ENCODE data around the gene CCDC85C. TPM values are rescaled to one million over a fixed set of nuclear protein-coding genes. Genes with fewer than 3 reads are reported as not detected.

CCDC85C gene
- total and polyA plus RNA-seq, 2 of the 4 experiments (the other 2 are of a cell fraction), result 16.0 to 19.0 TPM

DNA sequence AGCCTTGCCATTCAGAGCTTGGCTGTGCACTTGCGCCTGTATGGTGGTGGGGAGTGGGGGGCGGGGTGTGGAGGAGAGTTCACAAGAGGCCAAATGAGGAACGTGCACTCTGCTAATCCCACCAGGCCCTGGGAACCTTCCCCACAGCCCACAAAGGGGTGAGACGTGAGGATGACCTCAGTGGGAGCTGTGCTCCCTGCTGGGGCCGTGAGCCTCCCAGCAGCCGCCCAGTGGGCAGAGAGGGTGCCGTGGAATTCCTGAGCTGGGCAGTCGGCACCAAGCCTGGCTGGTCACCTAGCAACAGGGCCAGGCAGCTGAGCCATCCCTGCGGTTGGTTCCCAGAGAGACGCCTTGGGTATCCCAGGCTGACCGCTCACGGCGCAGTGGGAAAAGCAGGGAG lies 69.1 kb downstream of the CCDC85C start:
- H3K27me3 ChIP-seq (ENCODE audit: control insufficient read depth, insufficient read depth, low read length), result no peaks in the 10 kb centered on the region
- no peak for ATAC-seq (ENCODE audit: low read depth)
- no peak overlapping the region for H3K9ac ChIP-seq (ENCODE audit: low read depth, low read length)
- no peak for DNase-seq
- H3K18ac ChIP-seq (ENCODE audit: low read depth, low read length), result no peak overlapping the region
- 0 out of 2 replicates have a peak overlapping the region, but pooled peaks have one; percentile 29 for H3K4ac ChIP-seq (ENCODE audit: low read depth, low read length)
- H2BK20ac ChIP-seq (ENCODE audit: low read depth, low read length), result no peak overlapping the region
- H3K56ac ChIP-seq (ENCODE audit: extremely low read depth, insufficient read depth, low read length), result no peak overlapping the region
- POLR2A ChIA-PET (ENCODE audit: unreplicated experiment), result interaction anchor here (0.6 kb wide), 1 partner anchor 217 kb away, joined by 3 read pairs; no protein-coding TSS in a partner anchor
- no peaks in the 10 kb centered on the region for H3K36me3 ChIP-seq (ENCODE audit: control insufficient read depth, insufficient read depth, low read length)
- no peak overlapping the region for H3K4me3 ChIP-seq (ENCODE audit: insufficient read depth, low read depth, low read length)
- H3K14ac ChIP-seq (replicated peaks; ENCODE audit: low read depth, low read length), result no peak overlapping the region
- no peak overlapping the region for H2BK5ac ChIP-seq (ENCODE audit: low read depth, low read length, poor library complexity, severe bottlenecking)
- no peak overlapping the region for H2BK120ac ChIP-seq (ENCODE audit: low read depth, low read length)
- H3K23ac ChIP-seq (ENCODE audit: low read depth, low read length), result no peak overlapping the region
- no peak for TF ChIP-seq NFE2L2 (IDR thresholded peaks at IDR 0.05; ENCODE audit: low read depth, low read length)
- TF ChIP-seq, protein P1, sequence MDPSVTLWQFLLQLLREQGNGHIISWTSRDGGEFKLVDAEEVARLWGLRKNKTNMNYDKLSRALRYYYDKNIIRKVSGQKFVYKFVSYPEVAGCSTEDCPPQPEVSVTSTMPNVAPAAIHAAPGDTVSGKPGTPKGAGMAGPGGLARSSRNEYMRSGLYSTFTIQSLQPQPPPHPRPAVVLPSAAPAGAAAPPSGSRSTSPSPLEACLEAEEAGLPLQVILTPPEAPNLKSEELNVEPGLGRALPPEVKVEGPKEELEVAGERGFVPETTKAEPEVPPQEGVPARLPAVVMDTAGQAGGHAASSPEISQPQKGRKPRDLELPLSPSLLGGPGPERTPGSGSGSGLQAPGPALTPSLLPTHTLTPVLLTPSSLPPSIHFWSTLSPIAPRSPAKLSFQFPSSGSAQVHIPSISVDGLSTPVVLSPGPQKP (IDR thresholded peaks at IDR 0.05; ENCODE audit: borderline replicate concordance, low read depth, low read length), result no peak
- TF ChIP-seq SMC3 (IDR thresholded peaks at IDR 0.05; ENCODE audit: low read depth, low read length), result no peak
- no peak for TF ChIP-seq BHLHE40 (IDR thresholded peaks at IDR 0.05; ENCODE audit: low read depth, low read length)
- TF ChIP-seq RAD21 (IDR thresholded peaks at IDR 0.05; ENCODE audit: low read length), result no peak
- no peak for TF ChIP-seq RFX5 (IDR thresholded peaks at IDR 0.05; ENCODE audit: low read depth, low read length)
- no peak overlapping the region for H3K4me2 ChIP-seq (ENCODE audit: low read depth, low read length)
- no peak overlapping the region for H2BK15ac ChIP-seq (ENCODE audit: low read depth, low read length)
- BruUV-seq (replicated peaks), result no TSS peak
- H3K4me1 ChIP-seq (ENCODE audit: control insufficient read depth, insufficient read depth, low read length), result peaks cover 45% of the 10 kb centered on the region
- peaks cover 43 to 76% of the 10 kb centered on the region in 2 experiments for H3K79me1 ChIP-seq (ENCODE audit: low read depth in 1 of 2, low read length in 2 of 2)
- CTCF ChIA-PET, result no interaction called here
- H3K9me3 ChIP-seq (ENCODE audit: control insufficient read depth, insufficient read depth, low read length), result no peaks in the 10 kb centered on the region
- H3K9me1 ChIP-seq (ENCODE audit: insufficient read depth, low read length), result peaks cover 44% of the 10 kb centered on the region
- H2AK5ac ChIP-seq (ENCODE audit: low read depth, low read length), result no peak overlapping the region
- no peak overlapping the region for H4K91ac ChIP-seq (ENCODE audit: insufficient read depth, low read depth, low read length)
- H4K20me1 ChIP-seq (ENCODE audit: insufficient read depth, low read length), result peaks cover 13% of the 10 kb centered on the region
- dilution Hi-C loops (cut with HindIII; ENCODE audit: low sequenced_read_pairs, unreplicated experiment), result no loop called here
- in situ Hi-C loops (cut with MboI; ENCODE audit: low sequenced_read_pairs), result no loop called here
- H4K5ac ChIP-seq (ENCODE audit: low read depth, low read length), result no peak overlapping the region
- H2AFZ ChIP-seq (replicated peaks; ENCODE audit: low read length, poor library complexity), result no peak overlapping the region
- no peak overlapping the region for H3K27ac ChIP-seq (ENCODE audit: insufficient read depth, low read length)
- WGBS, 2 experiments (ENCODE audit: extremely low coverage in 2 of 2, insufficient read length in 1 of 2), result 80% methylated on average over 6 of the region's 13 CpGs; no CpG with 5 or more reads in 1 of the 2 experiments
- no peak overlapping the region for H2AK9ac ChIP-seq (replicated peaks; ENCODE audit: low read depth, low read length, poor library complexity)
- intact Hi-C loops (cut with micrococcal nuclease), result loop anchor here (5.0 kb wide), 1 partner anchor 32 kb away; no protein-coding TSS in a partner anchor
- no peak overlapping the region for H4K8ac ChIP-seq (ENCODE audit: low read depth in 2 of 2, low read length in 2 of 2)
